Peyer's patch (tissue), 4 donors: ENCODE measurements around the gene CC2D2A.

ENCODE experiments used
- POLR2A ChIP-seq, 2 donors: fragments of 450-650 bp; IDR thresholded peaks; one replicate each; pipeline ENCODE4 v1.5.1; 2017; ENCODE audit warnings: antibody characterized with exemption in 2 of 2, mild to moderate bottlenecking in 2 of 2, moderate library complexity in 2 of 2
- TF ChIP-seq, protein P1 (sequence below), 6 experiments: fragments of 450-650 bp in 4 of 6; fragments of 200-600 bp in 2 of 6; sonication (generic) in 1 of 6; IDR thresholded peaks; one replicate each; pipeline ENCODE4 v1.5.1; 2017 to 2019; ENCODE audit warnings: antibody characterized with exemption in 6 of 6, mild to moderate bottlenecking in 3 of 6, moderate library complexity in 1 of 6

DNA sequence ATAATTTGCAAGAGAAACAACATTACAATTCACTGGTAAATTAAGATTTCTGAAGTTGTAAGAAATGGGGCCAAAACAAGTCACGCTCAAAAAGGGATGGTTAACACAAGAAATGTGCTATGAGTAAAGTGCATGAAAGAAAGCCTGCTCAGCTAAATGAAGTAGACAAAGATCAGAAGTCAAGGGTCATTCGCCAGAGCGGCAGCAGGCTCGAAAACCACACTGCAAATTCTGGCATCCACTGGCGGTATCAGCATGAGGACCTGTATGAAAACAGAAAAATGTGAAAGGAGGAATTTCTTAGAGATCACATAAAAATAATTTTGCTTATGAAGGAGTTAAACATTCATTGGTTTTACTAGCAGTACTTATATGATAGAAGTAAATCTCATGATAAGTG, 135.9 kb downstream of the CC2D2A start:
- TF ChIP-seq, protein P1, sequence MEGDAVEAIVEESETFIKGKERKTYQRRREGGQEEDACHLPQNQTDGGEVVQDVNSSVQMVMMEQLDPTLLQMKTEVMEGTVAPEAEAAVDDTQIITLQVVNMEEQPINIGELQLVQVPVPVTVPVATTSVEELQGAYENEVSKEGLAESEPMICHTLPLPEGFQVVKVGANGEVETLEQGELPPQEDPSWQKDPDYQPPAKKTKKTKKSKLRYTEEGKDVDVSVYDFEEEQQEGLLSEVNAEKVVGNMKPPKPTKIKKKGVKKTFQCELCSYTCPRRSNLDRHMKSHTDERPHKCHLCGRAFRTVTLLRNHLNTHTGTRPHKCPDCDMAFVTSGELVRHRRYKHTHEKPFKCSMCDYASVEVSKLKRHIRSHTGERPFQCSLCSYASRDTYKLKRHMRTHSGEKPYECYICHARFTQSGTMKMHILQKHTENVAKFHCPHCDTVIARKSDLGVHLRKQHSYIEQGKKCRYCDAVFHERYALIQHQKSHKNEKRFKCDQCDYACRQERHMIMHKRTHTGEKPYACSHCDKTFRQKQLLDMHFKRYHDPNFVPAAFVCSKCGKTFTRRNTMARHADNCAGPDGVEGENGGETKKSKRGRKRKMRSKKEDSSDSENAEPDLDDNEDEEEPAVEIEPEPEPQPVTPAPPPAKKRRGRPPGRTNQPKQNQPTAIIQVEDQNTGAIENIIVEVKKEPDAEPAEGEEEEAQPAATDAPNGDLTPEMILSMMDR (IDR thresholded peaks at IDR 0.05) = no peak
- TF ChIP-seq POLR2A (IDR thresholded peaks at IDR 0.05) = no peak
